GM18519 (cell line): Measurements from ENCODE around the gene TUBB6.

Experiments used
- ATAC-seq: cut with Tn5 transposase; IDR thresholded peaks from one replicate; pipeline ENCODE4 v1.9.1; 2021; ENCODE audit warnings: mild to moderate bottlenecking, moderate library complexity; ENCODE audit not compliant: unreplicated experiment, low FRiP score

The TUBB6 gene

DNA sequence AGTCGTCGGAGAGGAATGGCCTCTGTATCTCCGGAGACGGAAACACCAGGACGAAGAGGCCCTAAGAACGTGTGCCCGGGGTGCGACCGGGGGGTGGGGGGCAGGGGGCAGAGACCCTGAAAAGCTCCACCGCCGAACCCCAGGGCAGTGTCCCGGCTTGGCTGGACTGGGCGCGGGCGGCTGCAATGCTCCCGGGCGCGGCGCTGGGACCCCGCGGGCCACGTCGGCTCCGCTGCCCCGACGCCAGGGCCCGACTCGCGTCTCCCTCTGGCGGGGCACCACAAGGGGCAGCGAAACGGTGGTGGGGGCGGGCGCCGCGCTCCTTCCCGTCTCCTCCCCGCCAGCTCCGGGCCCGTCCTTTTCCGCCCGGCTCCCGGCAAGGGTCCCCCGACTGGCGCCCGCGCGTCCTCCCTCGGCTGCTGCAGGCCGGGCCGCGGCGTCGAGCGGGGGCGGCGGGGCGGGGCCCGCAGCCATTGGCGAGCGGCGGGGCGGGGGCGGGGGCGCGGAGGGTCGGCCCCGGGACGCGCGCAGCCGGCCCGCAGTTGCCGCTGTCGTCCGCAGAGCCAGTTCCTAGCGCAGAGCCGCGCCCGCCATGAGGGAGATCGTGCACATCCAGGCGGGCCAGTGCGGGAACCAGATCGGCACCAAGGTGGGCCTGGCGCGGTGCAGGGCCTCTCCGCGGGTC is at the start of gene TUBB6:
Gene TUBB6, plus strand, starts transcription at position 541 of the 685 bp plus-strand sequence. Its CDS starts 52 bp downstream, at position 593.
- no peak for ATAC-seq

DNA sequence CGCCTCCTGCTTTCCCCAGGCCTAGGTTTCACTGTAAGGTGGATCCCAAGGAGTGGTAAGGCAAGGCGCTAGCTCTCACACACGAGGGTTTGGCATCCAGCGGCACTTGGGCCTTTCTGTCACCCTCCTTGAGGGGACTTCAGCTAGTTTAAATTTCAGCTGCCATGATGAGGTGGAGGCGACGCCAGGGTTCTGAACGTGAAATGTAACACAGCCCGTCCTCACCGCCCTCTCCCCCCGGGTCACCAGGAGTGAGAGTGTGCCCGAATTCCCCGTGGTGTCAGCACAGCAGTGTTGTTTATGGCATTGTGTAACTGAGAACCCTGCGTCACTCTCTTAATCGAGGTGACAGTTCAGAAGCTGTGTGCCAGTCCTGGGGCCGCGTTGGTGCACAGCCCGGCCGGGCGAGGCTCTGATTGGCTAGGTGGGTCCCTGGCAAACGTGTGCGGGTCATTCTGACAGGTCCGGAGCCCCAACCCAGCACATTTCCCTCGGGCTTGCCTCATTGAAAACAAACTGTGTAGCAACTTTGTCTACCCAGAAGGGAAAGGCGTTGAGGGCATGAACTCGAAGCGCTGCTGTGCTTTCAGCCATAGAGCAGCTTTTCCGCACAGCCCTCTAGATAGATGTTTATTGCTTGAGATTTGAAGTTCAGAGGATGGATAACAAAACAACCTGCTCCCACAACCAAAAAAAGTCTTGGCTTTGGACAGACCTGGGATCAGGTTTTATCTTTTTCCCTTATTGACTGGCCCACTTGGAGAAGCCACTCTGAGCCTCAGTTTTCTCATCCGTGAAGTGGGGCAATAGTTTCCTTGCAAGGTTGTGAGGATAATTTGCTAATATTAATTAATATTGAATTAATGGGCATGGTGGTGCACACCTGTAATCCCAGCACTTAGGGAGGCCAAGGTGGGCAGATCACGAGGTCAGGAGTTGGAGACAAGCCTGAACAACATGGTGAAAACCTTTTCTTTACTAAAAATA is 49.0 kb upstream of the TUBB6 start:
- ATAC-seq, result no peak

DNA sequence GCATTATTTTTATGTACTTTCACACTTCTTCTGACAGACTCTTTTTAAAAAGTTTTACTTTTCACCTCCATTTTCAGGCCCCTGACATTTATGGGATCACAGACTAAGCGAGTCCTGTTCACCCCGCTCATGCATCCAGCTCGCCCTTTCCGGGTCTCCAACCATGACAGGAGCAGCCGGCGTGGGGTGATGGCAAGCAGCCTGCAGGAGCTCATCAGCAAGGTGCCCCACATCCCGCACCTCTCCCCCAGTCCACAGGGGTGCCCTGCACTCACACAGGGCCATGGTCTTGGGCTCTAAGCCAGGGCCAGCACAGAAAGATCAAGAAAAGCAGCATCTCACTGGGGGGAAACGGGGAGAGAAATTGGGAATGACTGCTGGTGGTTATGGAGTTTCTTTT is 45.3 kb upstream of the TUBB6 start:
- no peak for ATAC-seq

- no peak for ATAC-seq
These were observed 43.2 kb upstream of the TUBB6 start for GRCh38 chr18:12264864-12265263.

DNA sequence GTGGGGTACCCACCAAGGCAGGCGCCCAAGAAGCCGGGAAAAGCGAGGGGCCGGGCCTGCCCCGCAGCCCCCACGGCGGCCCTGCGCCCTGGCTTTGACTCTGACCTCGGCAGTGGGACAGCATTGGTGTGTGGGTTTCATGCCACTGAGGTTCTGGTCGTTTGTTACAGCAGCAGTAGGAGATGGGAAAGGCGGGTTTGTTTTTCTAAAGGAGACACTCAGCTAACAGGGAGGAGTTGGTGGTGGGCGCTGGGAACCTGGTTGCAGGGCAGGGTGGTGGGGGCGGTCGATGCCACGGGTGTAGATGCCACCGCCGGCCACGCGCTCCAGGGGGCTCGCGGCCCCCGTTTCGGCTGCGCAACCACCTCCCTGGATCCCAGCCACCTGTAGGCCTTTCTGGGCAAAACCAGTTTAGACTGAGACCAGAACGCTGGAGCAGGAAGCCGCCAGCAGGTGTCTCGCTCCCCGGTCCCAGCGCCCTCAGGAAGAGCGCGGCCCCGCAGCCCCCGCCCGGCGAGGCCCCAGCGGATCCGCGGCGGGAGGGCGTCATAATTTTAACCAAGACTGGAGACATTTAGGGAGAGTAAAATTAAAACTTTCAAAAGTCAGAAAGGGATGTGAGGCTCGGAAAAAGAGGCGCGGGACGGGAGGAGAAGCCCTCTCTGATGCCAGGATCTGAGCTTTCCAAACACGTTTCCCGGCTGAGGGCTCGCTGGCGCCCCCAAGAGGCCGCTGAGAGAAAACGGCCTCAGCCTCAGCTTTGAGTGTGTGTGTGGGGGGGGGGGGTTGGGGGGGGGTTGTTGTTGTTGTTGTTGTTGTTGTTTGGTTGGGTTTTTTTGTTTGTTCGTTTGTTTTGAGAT is 36.4 kb upstream of the TUBB6 start:
- ATAC-seq, result no peak

DNA sequence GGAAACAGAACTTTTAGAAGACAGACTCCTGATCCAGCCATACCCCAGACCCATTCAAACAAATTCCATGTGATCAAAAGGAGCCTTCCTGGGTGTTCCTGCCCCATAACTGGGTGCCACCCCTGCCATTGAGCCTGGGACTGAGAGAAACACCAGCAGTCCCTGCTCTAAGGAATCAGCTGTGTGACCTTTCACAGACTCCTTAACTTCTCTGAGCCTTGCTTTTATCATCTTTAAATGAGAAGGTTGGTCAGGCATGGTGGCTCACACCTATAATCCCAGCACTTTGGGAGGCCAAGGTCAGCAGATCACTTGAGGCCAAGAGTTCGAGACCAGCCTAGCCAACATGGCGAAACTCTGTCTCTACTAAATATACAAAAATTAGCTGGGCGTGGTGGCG is 33.2 kb upstream of the TUBB6 start:
- no peak for ATAC-seq

- ATAC-seq, result no peak
These were observed 31.1 kb upstream of the TUBB6 start for GRCh38 chr18:12276736-12277554.

GRCh38 chr18:12278215-12278671 is 29.8 kb upstream of the TUBB6 start:
- no peak for ATAC-seq

DNA sequence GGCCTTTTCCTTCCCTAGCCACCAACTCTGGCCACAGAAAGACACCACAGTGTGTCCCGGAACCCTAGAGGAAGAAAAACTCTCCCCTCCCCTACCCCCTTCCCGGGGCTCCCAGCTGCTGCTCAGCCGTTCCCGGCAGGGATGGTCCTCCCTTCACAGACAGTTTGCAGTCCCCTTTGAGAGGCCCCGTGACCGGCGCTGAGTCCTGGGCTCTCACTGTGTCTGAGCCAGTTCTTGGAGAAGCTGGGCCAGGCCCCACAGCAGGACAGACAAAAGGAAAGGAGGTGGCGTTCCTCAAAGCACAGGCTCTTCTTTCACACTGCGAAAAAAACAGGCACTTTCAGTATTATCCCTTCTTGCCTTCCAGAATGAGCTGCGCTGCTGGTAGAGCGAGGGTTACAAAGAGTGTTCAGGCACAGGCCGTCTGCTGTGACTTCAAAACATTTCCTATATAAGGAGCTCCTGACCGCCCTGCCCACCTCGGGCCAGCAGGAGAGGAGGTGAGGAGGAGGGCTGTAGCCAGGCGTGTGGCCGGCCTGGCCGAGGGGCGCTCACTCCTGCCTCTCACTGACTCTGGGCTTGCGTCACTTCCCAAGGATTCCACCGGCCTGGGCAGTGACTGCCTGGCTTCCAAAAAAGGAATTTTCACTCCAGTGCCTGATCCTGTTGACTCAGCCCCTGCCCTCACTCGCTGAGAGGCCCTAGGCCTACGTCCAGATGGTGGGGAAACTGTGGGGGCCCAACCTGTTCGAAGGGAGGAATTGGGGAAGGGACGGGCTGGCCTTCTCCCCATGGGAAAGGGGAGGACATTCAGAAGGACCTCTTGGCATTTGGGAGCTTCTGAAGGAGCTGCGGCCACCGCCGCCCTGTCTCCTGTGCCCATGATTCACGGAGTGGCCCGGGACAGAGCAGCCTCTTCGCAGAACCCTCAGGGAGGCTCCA is 29.0 kb upstream of the TUBB6 start:
- no peak for ATAC-seq

DNA sequence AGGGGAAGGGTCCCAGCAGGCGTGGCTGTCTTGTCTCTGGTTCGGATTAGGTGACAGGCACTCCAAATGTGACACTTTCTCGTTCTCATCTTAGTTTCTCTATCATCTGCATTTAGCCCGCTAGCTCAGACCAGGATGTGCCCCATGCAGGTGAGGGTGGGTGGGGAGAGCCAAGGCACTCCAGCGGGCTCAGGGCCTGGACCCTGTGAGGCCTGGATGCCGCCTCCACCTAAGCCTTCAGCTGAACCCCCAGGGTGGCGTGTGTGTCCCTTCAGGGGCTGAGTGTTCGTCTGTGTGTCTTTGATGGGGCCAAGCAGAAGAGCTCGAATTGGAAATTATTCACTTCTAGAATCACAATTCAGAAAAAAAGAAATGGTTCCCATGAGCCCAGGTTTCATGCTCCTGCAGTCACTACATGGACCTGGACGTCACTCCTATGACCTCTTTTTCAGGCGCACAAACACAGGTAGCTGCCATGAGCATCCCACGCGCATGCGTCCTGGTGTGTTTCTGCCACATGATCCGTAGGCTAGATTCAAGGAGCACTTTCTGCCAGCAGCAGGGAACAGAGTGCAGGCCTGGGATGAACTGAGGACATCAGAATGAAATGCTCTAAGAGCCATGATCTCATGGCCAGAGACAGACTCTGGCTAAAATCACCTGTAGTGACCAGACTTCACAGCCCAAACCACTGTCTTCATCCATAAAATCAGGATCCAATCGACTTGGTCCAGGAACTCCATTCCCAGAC is 28.1 kb upstream of the TUBB6 start:
- no peak for ATAC-seq

DNA sequence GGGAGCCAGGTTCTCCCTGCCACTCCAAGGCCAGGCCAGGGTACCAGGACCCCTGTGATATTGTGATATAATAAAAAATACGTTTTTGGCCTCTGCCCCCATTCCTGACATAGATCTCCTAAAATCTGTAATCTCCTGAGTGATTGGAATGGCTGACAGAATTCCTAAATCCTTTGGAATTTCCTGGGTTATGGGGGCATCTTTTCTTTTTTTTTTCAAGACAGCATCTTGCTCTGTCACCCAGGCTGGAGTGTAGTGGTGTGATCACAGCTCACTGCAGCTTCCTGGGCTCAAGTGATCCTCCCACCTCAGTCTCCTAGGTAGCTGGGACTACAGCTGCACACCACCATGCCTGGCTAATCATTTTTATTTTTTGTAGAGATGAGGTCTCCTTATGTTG is 26.2 kb upstream of the TUBB6 start:
- no peak for ATAC-seq

DNA sequence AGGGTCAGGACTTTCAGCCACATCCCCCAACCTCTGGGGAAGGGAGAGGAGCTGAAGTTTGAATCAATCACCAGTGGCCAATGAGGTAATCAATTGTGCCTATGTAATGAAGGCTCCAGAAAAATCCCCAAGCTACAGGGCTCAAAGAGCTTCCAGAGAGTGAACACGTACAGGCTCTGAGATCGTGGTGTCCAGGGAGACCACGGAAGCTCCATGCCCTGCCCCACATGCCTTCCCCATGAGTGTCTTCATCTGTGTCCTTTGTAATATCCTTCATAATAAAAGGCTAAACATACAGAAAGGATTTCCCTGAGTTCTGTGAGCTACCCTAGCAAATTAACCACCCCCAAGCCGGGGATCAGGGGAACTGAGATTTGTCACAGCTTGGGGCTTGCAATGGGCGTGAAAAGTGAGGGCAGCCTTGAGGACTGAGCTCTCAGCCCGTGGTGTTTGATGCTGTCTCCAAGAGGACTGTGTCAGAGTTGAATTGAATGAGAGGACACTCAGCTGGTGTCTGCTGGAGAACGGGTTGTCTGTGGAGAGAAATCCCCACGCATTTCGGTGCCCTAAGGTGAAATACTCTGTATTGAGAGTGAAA is 25.5 kb upstream of the TUBB6 start:
- ATAC-seq, result no peak

GRCh38 chr18:12283256-12283655 is 24.8 kb upstream of the TUBB6 start:
- no peak for ATAC-seq

- no peak for ATAC-seq
These were observed 24.4 kb upstream of the TUBB6 start for GRCh38 chr18:12283666-12284065.

DNA sequence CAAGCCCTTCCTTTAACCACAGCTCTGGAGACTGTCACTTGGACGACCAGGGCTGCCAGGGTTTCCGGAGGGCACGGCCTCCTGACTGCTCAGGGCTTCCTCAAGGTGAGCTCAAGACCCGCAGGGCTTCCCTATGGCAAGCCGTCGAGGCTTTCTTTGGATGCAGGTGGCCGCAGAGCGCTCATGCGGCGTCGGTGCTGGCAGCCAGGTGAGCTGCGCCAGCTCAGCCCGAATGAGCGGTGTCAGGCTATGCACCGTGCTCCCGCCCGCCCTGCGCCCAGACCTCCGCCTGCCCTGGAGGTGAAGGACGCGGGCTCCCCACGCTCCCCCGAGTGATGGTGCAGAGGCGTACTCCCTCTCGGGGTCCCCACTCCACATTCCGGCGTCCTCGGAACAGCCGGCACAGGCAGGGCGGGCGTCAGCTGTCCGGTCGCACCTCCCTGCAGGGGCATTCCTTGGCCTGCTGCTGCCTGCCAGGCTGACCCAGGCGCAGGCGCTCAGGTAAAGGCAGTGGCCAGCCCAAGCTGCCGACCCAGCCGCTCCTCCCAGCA is 20.8 kb upstream of the TUBB6 start:
- no peak for ATAC-seq

GRCh38 chr18:12287684-12288402 is 20.2 kb upstream of the TUBB6 start:
- ATAC-seq, result no peak

DNA sequence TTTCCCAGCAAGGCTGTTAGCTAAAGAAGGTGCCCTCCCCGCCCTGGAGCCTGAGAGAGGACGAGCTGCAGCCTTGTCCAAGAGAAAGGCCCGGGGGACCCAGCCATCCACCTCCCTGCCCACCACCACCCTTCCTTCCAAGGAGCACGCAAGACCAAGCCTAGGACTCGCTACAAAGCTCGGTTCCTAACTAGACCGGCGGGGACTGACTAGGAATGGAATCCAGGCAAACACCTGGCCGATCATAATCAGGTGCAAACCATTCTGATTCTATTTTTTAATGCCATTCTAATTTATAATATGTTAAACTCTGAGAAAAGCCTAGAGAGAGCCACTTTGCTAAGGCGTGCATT is 19.7 kb upstream of the TUBB6 start:
- ATAC-seq, result no peak
